Small intestine (tissue), 7 donors: ENCODE measurements around the gene SEC63. TPM values are rescaled to one million over a fixed set of nuclear protein-coding genes. Genes with fewer than 3 reads are reported as not detected.
"Not testable (repeated sequence)": the region's sequence is repeated elsewhere in the genome, so short reads cannot be mapped to it uniquely, and the experiment has no call there.

Experiments used
- DNase-seq, 2 donors: peaks; one replicate each; pipeline versions ENCODE4 v3.0.0 to v3.0.0-alpha.2; 2013
- FAIRE-seq: peaks from 2 replicates; lab custom pipeline; 2012; peaks lifted over from hg19 to GRCh38; lab: Jason Lieb, UNC
- H3K27ac ChIP-seq, 3 donors: one replicate each; pipeline ENCODE4 v1.5.1; 2013; ENCODE audit warnings: low read length in 2 of 3, mild to moderate bottlenecking in 2 of 3, control low read depth in 1 of 3, inconsistent platforms in 1 of 3, low read depth in 1 of 3, moderate library complexity in 1 of 3
- H3K27me3 ChIP-seq, 3 donors: one replicate each; pipeline ENCODE4 v1.6.1; 2013; ENCODE audit warnings: low read length in 3 of 3, inconsistent platforms in 1 of 3; ENCODE audit not compliant: control insufficient read depth in 3 of 3, insufficient read depth in 3 of 3
- H3K36me3 ChIP-seq, 3 donors: one replicate each; pipeline ENCODE4 v1.6.1; 2013; ENCODE audit warnings: low read length in 3 of 3, inconsistent platforms in 1 of 3, low read depth in 1 of 3, mild to moderate bottlenecking in 1 of 3, moderate library complexity in 1 of 3; ENCODE audit not compliant: control insufficient read depth in 3 of 3, insufficient read depth in 2 of 3
- H3K4me1 ChIP-seq, 3 donors: one replicate each; pipeline ENCODE4 v1.6.1; 2013; ENCODE audit warnings: low read length in 2 of 3, inconsistent platforms in 1 of 3, low read depth in 1 of 3, mild to moderate bottlenecking in 1 of 3, moderate library complexity in 1 of 3; ENCODE audit not compliant: control insufficient read depth in 3 of 3, insufficient read depth in 2 of 3
- H3K4me3 ChIP-seq, 3 donors: one replicate each; pipeline ENCODE4 v1.5.1; 2013; ENCODE audit warnings: low read length in 3 of 3, control low read depth in 1 of 3, inconsistent platforms in 1 of 3, low read depth in 1 of 3, mild to moderate bottlenecking in 1 of 3, moderate library complexity in 1 of 3
- H3K9me3 ChIP-seq, 2 donors: one replicate each; pipeline ENCODE4 v1.6.1; 2013; ENCODE audit warnings: low read depth in 1 of 2, low read length in 1 of 2; ENCODE audit not compliant: control insufficient read depth in 2 of 2, insufficient read depth in 1 of 2
- WGBS, 3 donors: extraction: QIAGEN DNeasy Blood & Tissue Kit; methylation state at CpG; one replicate each; pipeline ENCODE4 v1.1.7; 2013; 5-methylcytosine and 5-hydroxymethylcytosine counted together
- polyA plus RNA-seq, 4 donors: library from polyadenylated mRNA; stranded (reverse) in 3 of 4; unstranded in 1 of 4; fragments of 200-250 nt in 3 of 4; fragments of 120-200 nt in 1 of 4; gene quantifications; one replicate each; pipeline versions ENCODE4 v1.2.1 to v1.2.3, GENCODE V29; 2013
- donor health status: healthy with polysubstance abuse.
- donor health status: control.
- donor health status: control.
- donor health status: Bipolar disorder and iron deficiency.
- donor health status: healthy.

The SEC63 gene
- polyA plus RNA-seq, 4 donors = 10.1 to 59.7 (median 20.2) TPM

- Histone ChIP-seq H3K27me3 (peaks cover 0 to 2% (median 0%) of the 10 kb centered on the region in 3 donors), H3K36me3 (no peaks in the 10 kb centered on the region), H3K4me3 (no peak overlapping the region), H3K9me3 (no peaks in the 10 kb centered on the region), H3K27ac (no peak overlapping the region), H3K4me1 (peaks cover 0 to 20% (median 0%) of the 10 kb centered on the region in 3 donors)
- FAIRE-seq = no peak
- no peak for DNase-seq
- 83 to 89% (median 89%) methylated on average over 5 of the region's 5 CpGs for WGBS, 3 donors
Observed at GRCh38 chr6:107970255-107970654, 12.2 kb upstream of the SEC63 start.

- H3K4me3 ChIP-seq = no peak overlapping the region
- H3K27ac ChIP-seq = no peak overlapping the region
- peaks cover 0 to 2% (median 0%) of the 10 kb centered on the region in 3 donors for H3K27me3 ChIP-seq
- H3K36me3 ChIP-seq = no peaks in the 10 kb centered on the region
- peaks cover 0 to 12% (median 0%) of the 10 kb centered on the region in 3 donors for H3K4me1 ChIP-seq
- 76 to 84% (median 80%) methylated on average over 5 of the region's 5 CpGs for WGBS, 3 donors
- no peak for DNase-seq
- no peak for FAIRE-seq
- peaks cover 0 to 2% of the 10 kb centered on the region in 2 donors for H3K9me3 ChIP-seq
Observed at GRCh38 chr6:107968081-107968480, 10.1 kb upstream of the SEC63 start.

- no peak for DNase-seq
- H3K36me3 ChIP-seq = no peaks in the 10 kb centered on the region
- peaks cover 0 to 2% (median 0%) of the 10 kb centered on the region in 3 donors for H3K27me3 ChIP-seq
- 88 to 90% (median 90%) methylated on average over 4 of the region's 4 CpGs for WGBS, 3 donors
- H3K4me3 ChIP-seq = no peak overlapping the region
- no peak overlapping the region for H3K27ac ChIP-seq
- FAIRE-seq = no peak
- H3K4me1 ChIP-seq = no peaks in the 10 kb centered on the region
- peaks cover 0 to 2% of the 10 kb centered on the region in 2 donors for H3K9me3 ChIP-seq
Observed at GRCh38 chr6:107965746-107966145, 7.7 kb upstream of the SEC63 start.

- no peak for FAIRE-seq
- Histone ChIP-seq H3K4me3 (no peak overlapping the region), H3K4me1 (no peaks in the 10 kb centered on the region), H3K27me3 (no peaks in the 10 kb centered on the region), H3K36me3 (no peaks in the 10 kb centered on the region), H3K27ac (no peak overlapping the region), H3K9me3 (peaks cover 0 to 2% of the 10 kb centered on the region in 2 donors)
- WGBS, 3 donors = 75 to 92% (median 84%) methylated on average over 2 of the region's 2 CpGs
- no peak for DNase-seq
Observed at GRCh38 chr6:107962723-107963122, 4.7 kb upstream of the SEC63 start.

GRCh38 chr6:107959392-107959791 lies 1.4 kb upstream of the SEC63 start:
- FAIRE-seq (no peak), DNase-seq (no peak)
- Histone ChIP-seq H3K9me3 (peaks cover 0 to 2% of the 10 kb centered on the region in 2 donors), H3K27ac (no peak overlapping the region), H3K4me1 (peaks cover 0 to 9% (median 0%) of the 10 kb centered on the region in 3 donors), H3K27me3 (no peaks in the 10 kb centered on the region), H3K36me3 (peaks cover 0 to 7% (median 0%) of the 10 kb centered on the region in 3 donors), H3K4me3 (no peak overlapping the region)
- WGBS, 3 donors = 56 to 70% (median 65%) methylated on average over 10 of the region's 10 CpGs

- H3K4me1 ChIP-seq, H3K36me3 ChIP-seq, H3K9me3 ChIP-seq, DNase-seq, FAIRE-seq, H3K27me3 ChIP-seq: not testable (repeated sequence)
- Histone ChIP-seq H3K4me3 (peak overlapping the region in 2 of 3 donors; percentile 39 to 67), H3K27ac (peak overlapping the region in 2 of 3 donors; percentile 57 to 79)
- 73 to 77% (median 73%) methylated on average over 27 of the region's 27 CpGs for WGBS, 3 donors
Observed at GRCh38 chr6:107958689-107959362, 818 bp upstream of the SEC63 start.

- peak; percentile 54 to 69 for DNase-seq
- H3K36me3 ChIP-seq = peaks cover 0 to 7% (median 0%) of the 10 kb centered on the region in 3 donors
- H3K4me3 ChIP-seq = peak overlapping the region; percentile 81 to 97 (median 96)
- no peaks in the 10 kb centered on the region for H3K9me3 ChIP-seq
- peaks cover 0 to 9% (median 0%) of the 10 kb centered on the region in 3 donors for H3K4me1 ChIP-seq
- H3K27ac ChIP-seq = peak overlapping the region; percentile 93 to 99 (median 95)
- H3K27me3 ChIP-seq = no peaks in the 10 kb centered on the region
- WGBS, 3 donors = 0 to 1% (median 0%) methylated on average over 35 to 43 of the region's 43 CpGs
- no peak for FAIRE-seq
Observed at GRCh38 chr6:107957308-107957908, 600 bp downstream of the SEC63 start.

GRCh38 chr6:107956586-107957307 lies 1.3 kb downstream of the SEC63 start:
- 2 to 4% (median 2%) methylated on average over 9 of the region's 9 CpGs for WGBS, 3 donors
- peak; percentile 35 to 53 for DNase-seq
- peak overlapping the region; percentile 93 to 99 (median 95) for H3K27ac ChIP-seq
- FAIRE-seq = no peak
- no peaks in the 10 kb centered on the region for H3K27me3 ChIP-seq
- peak overlapping the region; percentile 81 to 97 (median 96) for H3K4me3 ChIP-seq
- peaks cover 0 to 7% (median 0%) of the 10 kb centered on the region in 3 donors for H3K36me3 ChIP-seq
- H3K9me3 ChIP-seq = no peaks in the 10 kb centered on the region
- peaks cover 0 to 9% (median 0%) of the 10 kb centered on the region in 3 donors for H3K4me1 ChIP-seq
